CD4-positive, alpha-beta T cell treated with Interleukin-4 for 1 hour (primary cell): Measurements from ENCODE around the gene TMEM131L.
A peak's percentile ranks its signal among the peaks of the same experiment; 100 is the strongest.
"Not testable (repeated sequence)": the region's sequence is repeated elsewhere in the genome, so short reads cannot be mapped to it uniquely, and the experiment has no call there.

Experiments
- DNase-seq, 2 donors: peaks; one replicate each; pipeline ENCODE4 v3.0.0-alpha.2; 2020 to 2022

TMEM131L gene

GRCh38 chr4:153506341-153507309, 40.5 kb downstream of the TMEM131L start:
- DNase-seq = no peak

- DNase-seq = no peak
These were observed 41.3 kb downstream of the TMEM131L start for GRCh38 chr4:153507310-153508073.

GRCh38 chr4:153509212-153509611, 43.1 kb downstream of the TMEM131L start:
- DNase-seq = not testable (repeated sequence)

GRCh38 chr4:153509724-153510123, 43.6 kb downstream of the TMEM131L start:
- no peak for DNase-seq

- DNase-seq = no peak
These were observed 44.3 kb downstream of the TMEM131L start for GRCh38 chr4:153510252-153511001.

GRCh38 chr4:153511104-153511503, 44.9 kb downstream of the TMEM131L start:
- no peak for DNase-seq

GRCh38 chr4:153512162-153512852, 46.1 kb downstream of the TMEM131L start:
- no peak for DNase-seq

- no peak for DNase-seq
These were observed 46.9 kb downstream of the TMEM131L start for GRCh38 chr4:153512952-153513500.

- no peak for DNase-seq
These were observed 47.4 kb downstream of the TMEM131L start for GRCh38 chr4:153513596-153513995.

- no peak for DNase-seq
These were observed 47.9 kb downstream of the TMEM131L start for GRCh38 chr4:153514001-153514526.

GRCh38 chr4:153514688-153515426, 48.7 kb downstream of the TMEM131L start:
- DNase-seq = no peak

GRCh38 chr4:153517159-153517558, 51.0 kb downstream of the TMEM131L start:
- no peak for DNase-seq

- DNase-seq = no peak
These were observed 51.8 kb downstream of the TMEM131L start for GRCh38 chr4:153518001-153518400.

- DNase-seq = peak in 1 of 2 donors; percentile 43
These were observed 52.7 kb downstream of the TMEM131L start for GRCh38 chr4:153518637-153519389.

- DNase-seq = no peak
These were observed 53.5 kb downstream of the TMEM131L start for GRCh38 chr4:153519687-153520086.

GRCh38 chr4:153520227-153520626, 54.1 kb downstream of the TMEM131L start:
- no peak for DNase-seq

- no peak for DNase-seq
These were observed 54.7 kb downstream of the TMEM131L start for GRCh38 chr4:153520801-153521329.

GRCh38 chr4:153521478-153521877, 55.3 kb downstream of the TMEM131L start:
- peak in 1 of 2 donors; percentile 43 for DNase-seq

- peak; percentile 56 to 72 for DNase-seq
These were observed 56.0 kb downstream of the TMEM131L start for GRCh38 chr4:153521999-153522801.
